Trophoblast cell (in vitro differentiated cells and primary cell): Measurements from ENCODE around the gene COX6B2.

ENCODE experiments used
- DNase-seq, 2 donors: peaks; one replicate each; pipeline ENCODE4 v3.0.0-alpha.2; 2016
- H2AFZ ChIP-seq: 2 replicates; pipeline ENCODE4 v1.6.1; 2013; ENCODE audit warnings: low read length, moderate library complexity, mild to moderate bottlenecking; ENCODE audit not compliant: insufficient read depth, poor library complexity
- H2AK5ac ChIP-seq: 2 replicates; pipeline ENCODE4 v1.6.1; 2013; ENCODE audit warnings: mild to moderate bottlenecking, low read length
- H2BK120ac ChIP-seq: 2 replicates; pipeline ENCODE4 v1.6.1; 2013; ENCODE audit warnings: low read length, mild to moderate bottlenecking, moderate library complexity; ENCODE audit not compliant: insufficient read depth, poor library complexity
- H2BK12ac ChIP-seq: 2 replicates; pipeline ENCODE4 v1.6.1; 2013; ENCODE audit warnings: mild to moderate bottlenecking, low read length, moderate library complexity
- H2BK5ac ChIP-seq: 2 replicates; pipeline ENCODE4 v1.6.1; 2013; ENCODE audit warnings: low read length, low read depth, moderate library complexity, mild to moderate bottlenecking; ENCODE audit not compliant: poor library complexity
- H3K14ac ChIP-seq: 2 replicates; pipeline ENCODE4 v1.6.1; 2013; ENCODE audit warnings: mild to moderate bottlenecking, low read length
- H3K18ac ChIP-seq: 2 replicates; pipeline ENCODE4 v1.6.1; 2013; ENCODE audit warnings: mild to moderate bottlenecking, low read length
- H3K23ac ChIP-seq: 2 replicates; pipeline ENCODE4 v1.6.1; 2013; ENCODE audit warnings: low read length
- H3K27ac ChIP-seq: 2 replicates; pipeline ENCODE4 v1.5.1; 2013; ENCODE audit warnings: low read depth, mild to moderate bottlenecking, inconsistent platforms, low read length, moderate library complexity
- H3K27me3 ChIP-seq: 2 replicates; pipeline ENCODE4 v1.6.1; 2013; ENCODE audit warnings: inconsistent platforms, mild to moderate bottlenecking, low read length, moderate library complexity; ENCODE audit not compliant: insufficient read depth
- H3K36me3 ChIP-seq, 2 experiments: 1 replicate in 1 of 2; 2 replicates in 1 of 2; pipeline ENCODE4 v1.6.1; 2013; ENCODE audit warnings: low read length in 2 of 2, mild to moderate bottlenecking in 2 of 2, moderate library complexity in 1 of 2; ENCODE audit not compliant: insufficient read depth in 2 of 2, control insufficient read depth in 1 of 2
- H3K4ac ChIP-seq: 2 replicates; pipeline ENCODE4 v1.6.1; 2013; ENCODE audit warnings: low read depth, mild to moderate bottlenecking, low read length, moderate library complexity
- H3K4me1 ChIP-seq, 2 experiments: 1 replicate in 1 of 2; 2 replicates in 1 of 2; pipeline ENCODE4 v1.6.1; 2013; ENCODE audit warnings: low read length in 2 of 2, mild to moderate bottlenecking in 2 of 2, moderate library complexity in 1 of 2; ENCODE audit not compliant: insufficient read depth in 2 of 2, control insufficient read depth in 1 of 2
- H3K4me2 ChIP-seq: 2 replicates; pipeline ENCODE4 v1.6.1; 2013; ENCODE audit warnings: inconsistent platforms, mild to moderate bottlenecking, low read length, moderate library complexity
- H3K4me3 ChIP-seq: 2 replicates; pipeline ENCODE4 v1.5.1; 2013; ENCODE audit warnings: mild to moderate bottlenecking, low read depth, low read length, inconsistent platforms
- H3K79me1 ChIP-seq: one replicate; pipeline ENCODE4 v1.6.1; 2013; ENCODE audit warnings: low read length
- H3K79me2 ChIP-seq: 2 replicates; pipeline ENCODE4 v1.6.1; 2013; ENCODE audit warnings: low read length, mild to moderate bottlenecking; ENCODE audit not compliant: control insufficient read depth, insufficient read depth, poor library complexity
- H3K9ac ChIP-seq: 2 replicates; pipeline ENCODE4 v1.6.1; 2013; ENCODE audit warnings: mild to moderate bottlenecking, low read length
- H3K9me3 ChIP-seq: 2 replicates; pipeline ENCODE4 v1.6.1; 2013; ENCODE audit warnings: low read depth, mild to moderate bottlenecking, control low read depth, inconsistent platforms, low read length; ENCODE audit not compliant: insufficient read depth
- H4K12ac ChIP-seq: 2 replicates; pipeline ENCODE4 v1.6.1; 2013; ENCODE audit warnings: low read depth, mild to moderate bottlenecking, low read length, moderate library complexity
- H4K8ac ChIP-seq: 2 replicates; pipeline ENCODE4 v1.6.1; 2013; ENCODE audit warnings: low read depth, mild to moderate bottlenecking, low read length, moderate library complexity
- H4K91ac ChIP-seq: one replicate; pipeline ENCODE4 v1.6.1; 2013; ENCODE audit warnings: low read depth, mild to moderate bottlenecking, low read length, moderate library complexity
- WGBS: extraction: QIAGEN DNeasy Blood & Tissue Kit; methylation state at CpG from one replicate; pipeline ENCODE4 v1.1.7; 2013; ENCODE audit warnings: missing lambda C conversion rate; ENCODE audit not compliant: insufficient read length, insufficient coverage; ENCODE audit errors: extremely low coverage; 5-methylcytosine and 5-hydroxymethylcytosine counted together

COX6B2 gene

DNA sequence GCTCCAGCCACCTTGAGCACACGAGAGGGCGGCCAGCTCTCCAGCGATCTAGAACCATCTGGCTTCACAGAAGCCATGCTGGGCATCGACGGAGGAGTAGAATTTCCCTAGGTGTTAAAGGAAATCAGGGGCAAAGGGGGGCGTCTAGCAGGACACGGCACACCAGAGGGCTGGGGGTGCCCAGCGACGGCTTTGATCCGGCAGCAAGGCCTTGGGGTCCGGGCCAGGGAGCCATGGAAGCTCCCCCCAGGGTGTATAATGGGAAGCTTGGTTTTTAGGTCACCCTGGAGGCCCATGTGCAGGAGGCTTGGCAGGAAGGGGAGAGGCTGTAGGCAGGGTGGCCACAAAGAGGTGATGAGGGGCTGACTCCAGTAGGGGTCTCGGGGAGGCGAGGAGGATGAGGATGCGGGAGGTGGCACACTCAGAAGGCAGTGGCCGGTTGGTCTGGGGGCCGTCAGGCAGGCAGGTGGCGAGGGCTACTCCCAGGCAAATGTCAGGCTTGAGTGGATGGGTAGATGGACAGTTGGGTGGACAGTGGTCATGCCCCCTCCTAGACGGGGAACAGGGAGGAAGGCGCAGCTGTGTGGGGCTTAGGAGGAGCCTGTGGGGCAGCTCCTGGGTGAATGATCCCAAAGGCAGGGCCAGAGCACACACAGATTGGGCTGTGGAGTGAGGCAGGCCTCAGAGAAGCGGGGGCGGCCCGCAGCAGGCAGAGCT lies 9.3 kb downstream of the COX6B2 start:
- Histone ChIP-seq H2AFZ (no peak overlapping the region), H3K4me2 (no peak overlapping the region), H3K9me3 (no peaks in the 10 kb centered on the region), H3K79me1 (peaks cover 19% of the 10 kb centered on the region), H3K4me1 (peaks cover 13 to 25% of the 10 kb centered on the region in 2 experiments), H3K27me3 (no peaks in the 10 kb centered on the region), H3K23ac (no peak overlapping the region), H2AK5ac (peak overlapping the region; percentile 13), H3K27ac (no peak overlapping the region), H3K4ac (peak overlapping the region; percentile 53), H3K14ac (peak overlapping the region; percentile 27), H2BK120ac (peak overlapping the region; percentile 65), H2BK5ac (peak overlapping the region; percentile 58), H4K8ac (peak overlapping the region; percentile 24), H3K36me3 (peaks cover 47 to 60% of the 10 kb centered on the region in 2 experiments), H4K91ac (peak overlapping the region; percentile 78), H3K18ac (peak overlapping the region; percentile 24), H3K79me2 (peaks cover 3% of the 10 kb centered on the region), H3K4me3 (no peak overlapping the region), H3K9ac (no peak overlapping the region), H4K12ac (peak overlapping the region; percentile 22), H2BK12ac (peak overlapping the region; percentile 51)
- no peak for DNase-seq
- WGBS: no CpG with 5 or more reads among the region's 22 CpGs

DNA sequence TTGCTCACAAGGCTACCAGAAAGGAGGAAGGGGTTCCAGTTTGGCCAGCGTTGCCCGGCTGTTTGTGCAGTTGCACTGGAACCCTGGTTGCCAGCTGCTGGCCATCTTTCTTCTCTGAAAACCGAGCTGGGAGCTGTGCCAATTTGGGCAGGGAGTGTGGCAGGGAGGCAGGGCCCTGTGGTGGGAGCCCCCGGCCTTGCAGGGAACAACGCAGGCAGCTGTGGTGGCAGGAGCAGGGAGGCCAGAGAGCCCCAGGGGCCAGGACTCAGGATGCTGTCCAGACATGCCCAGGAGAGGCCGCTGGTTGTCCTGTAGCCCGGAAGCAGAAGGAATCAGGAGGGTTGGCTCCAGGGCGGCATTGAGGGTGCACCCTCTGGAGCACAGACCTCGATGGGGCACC lies 10.1 kb downstream of the COX6B2 start:
- H3K23ac ChIP-seq: no peak overlapping the region
- no peak overlapping the region for H3K27ac ChIP-seq
- peak overlapping the region; percentile 44 for H4K8ac ChIP-seq
- H2AFZ ChIP-seq: no peak overlapping the region
- peak overlapping the region; percentile 83 for H2BK120ac ChIP-seq
- DNase-seq: peak in 1 of 2 donors; percentile 36
- peak overlapping the region; percentile 6 for H2BK12ac ChIP-seq
- peak overlapping the region; percentile 80 for H3K18ac ChIP-seq
- H3K79me1 ChIP-seq: peaks cover 22% of the 10 kb centered on the region
- H3K27me3 ChIP-seq: no peaks in the 10 kb centered on the region
- peak overlapping the region; percentile 55 for H3K14ac ChIP-seq
- no peaks in the 10 kb centered on the region for H3K9me3 ChIP-seq
- H4K12ac ChIP-seq: peak overlapping the region; percentile 22
- H3K79me2 ChIP-seq: peaks cover 7% of the 10 kb centered on the region
- peak overlapping the region; percentile 58 for H2BK5ac ChIP-seq
- H3K4me2 ChIP-seq: no peak overlapping the region
- WGBS: no CpG with 5 or more reads among the region's 9 CpGs
- peaks cover 13 to 28% of the 10 kb centered on the region in 2 experiments for H3K4me1 ChIP-seq
- H4K91ac ChIP-seq: peak overlapping the region; percentile 78
- peak overlapping the region; percentile 14 for H3K9ac ChIP-seq
- peaks cover 47 to 59% of the 10 kb centered on the region in 2 experiments for H3K36me3 ChIP-seq
- peak overlapping the region; percentile 44 for H2AK5ac ChIP-seq
- peak overlapping the region; percentile 44 for H3K4ac ChIP-seq
- no peak overlapping the region for H3K4me3 ChIP-seq

DNA sequence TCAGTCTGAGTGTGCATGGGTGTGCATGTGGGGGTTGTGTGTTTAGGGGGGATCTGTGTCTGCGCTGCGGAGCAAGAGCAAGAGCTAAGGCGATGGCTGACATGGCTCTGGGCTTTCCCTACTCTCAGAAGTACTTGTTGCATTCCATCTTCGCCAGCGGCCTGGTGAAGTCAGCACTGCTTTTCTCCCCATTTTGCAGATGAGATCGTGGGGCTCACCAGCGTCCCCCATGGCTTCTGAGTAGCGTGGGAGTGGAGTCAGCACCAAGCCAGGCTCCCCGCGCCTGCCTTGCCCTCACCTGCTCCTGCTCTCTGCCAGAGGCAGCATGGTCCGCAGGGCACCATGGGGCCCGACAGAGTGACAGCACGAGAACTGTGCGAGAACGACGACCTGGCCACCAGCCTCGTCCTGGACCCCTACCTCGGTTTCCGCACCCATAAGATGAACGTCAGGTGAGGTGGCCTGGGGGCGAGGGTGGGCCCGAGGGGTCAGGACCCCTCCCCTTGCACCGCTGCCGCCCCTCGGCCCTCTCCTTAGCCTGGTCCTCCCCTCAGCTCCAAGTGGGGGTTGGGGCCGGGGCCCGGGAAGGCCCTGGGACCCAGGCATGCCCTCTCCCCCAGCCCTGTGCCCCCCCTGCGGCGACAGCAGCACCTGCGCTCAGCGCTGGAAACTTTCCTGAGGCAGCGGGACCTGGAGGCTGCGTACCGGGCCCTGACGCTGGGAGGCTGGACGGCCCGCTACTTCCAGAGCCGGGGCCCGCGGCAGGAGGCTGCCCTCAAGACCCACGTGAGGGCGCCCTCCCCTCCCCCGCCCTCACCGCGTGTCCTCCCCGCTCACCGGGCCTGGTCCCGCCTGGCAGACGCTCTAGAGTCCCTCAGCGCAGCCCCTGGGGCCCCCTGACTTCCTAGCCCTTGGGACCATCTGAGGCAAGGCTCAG lies 12.7 kb downstream of the COX6B2 start:
- no peak overlapping the region for H2AK5ac ChIP-seq
- H3K4me2 ChIP-seq: peak overlapping the region; percentile 63
- H3K9ac ChIP-seq: no peak overlapping the region
- H2BK12ac ChIP-seq: no peak overlapping the region
- no peak overlapping the region for H3K4me3 ChIP-seq
- peaks cover 8% of the 10 kb centered on the region for H3K79me2 ChIP-seq
- H4K91ac ChIP-seq: no peak overlapping the region
- no peak for DNase-seq
- no peak overlapping the region for H3K4ac ChIP-seq
- peak overlapping the region; percentile 7 for H3K18ac ChIP-seq
- no peak overlapping the region for H2BK120ac ChIP-seq
- no peak overlapping the region for H3K23ac ChIP-seq
- H3K27ac ChIP-seq: no peak overlapping the region
- H4K12ac ChIP-seq: no peak overlapping the region
- WGBS: no CpG with 5 or more reads among the region's 50 CpGs
- H2BK5ac ChIP-seq: no peak overlapping the region
- H3K36me3 ChIP-seq: peaks cover 36 to 46% of the 10 kb centered on the region in 2 experiments
- H3K14ac ChIP-seq: no peak overlapping the region
- peaks cover 28% of the 10 kb centered on the region for H3K79me1 ChIP-seq
- peaks cover 10 to 27% of the 10 kb centered on the region in 2 experiments for H3K4me1 ChIP-seq
- no peaks in the 10 kb centered on the region for H3K9me3 ChIP-seq
- H4K8ac ChIP-seq: no peak overlapping the region
- H3K27me3 ChIP-seq: no peaks in the 10 kb centered on the region
- H2AFZ ChIP-seq: no peak overlapping the region

DNA sequence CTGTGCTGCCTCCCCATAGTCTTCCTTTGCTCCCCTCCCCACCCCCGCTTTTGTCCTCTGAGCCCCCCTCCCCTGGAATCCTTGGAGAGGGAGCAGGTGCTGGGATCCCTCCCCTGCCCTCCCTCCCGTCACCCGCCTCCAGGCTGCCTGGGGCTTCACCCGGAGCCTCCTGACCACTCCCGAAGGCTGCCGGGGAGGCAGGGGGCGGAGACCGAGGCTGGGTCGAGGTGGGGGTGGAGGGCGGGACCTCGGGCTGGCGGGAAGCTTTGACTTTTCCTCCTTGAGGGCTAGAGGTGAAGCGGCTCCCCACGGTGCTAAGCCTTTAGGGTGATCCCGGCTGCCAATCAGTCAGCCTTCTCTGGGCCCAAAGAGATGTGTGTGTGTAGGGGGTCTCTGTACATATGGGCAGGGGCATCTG lies 13.3 kb downstream of the COX6B2 start:
- Histone ChIP-seq H4K12ac (no peak overlapping the region), H3K9me3 (no peaks in the 10 kb centered on the region), H3K14ac (no peak overlapping the region), H3K79me2 (peaks cover 8% of the 10 kb centered on the region), H2AK5ac (no peak overlapping the region), H3K9ac (no peak overlapping the region), H3K4me1 (peaks cover 10 to 27% of the 10 kb centered on the region in 2 experiments), H3K27me3 (no peaks in the 10 kb centered on the region), H3K4me3 (peak overlapping the region; percentile 76), H3K36me3 (peaks cover 30 to 40% of the 10 kb centered on the region in 2 experiments), H3K79me1 (peaks cover 28% of the 10 kb centered on the region), H3K18ac (no peak overlapping the region), H4K8ac (no peak overlapping the region), H2AFZ (no peak overlapping the region), H2BK5ac (no peak overlapping the region), H4K91ac (no peak overlapping the region), H2BK120ac (no peak overlapping the region), H3K4ac (no peak overlapping the region), H3K4me2 (peak overlapping the region; percentile 90), H3K27ac (no peak overlapping the region), H2BK12ac (no peak overlapping the region), H3K23ac (no peak overlapping the region)
- no CpG with 5 or more reads among the region's 15 CpGs for WGBS
- DNase-seq: peak; percentile 50 to 78
